DND-41 (cell line): ENCODE results near the gene CANT1.

ENCODE experiments used
- CTCF ChIP-seq: IDR thresholded peaks from 2 replicates; pipeline ENCODE4 v1.5.1; 2012; ENCODE audit warnings: borderline replicate concordance, low read length, moderate library complexity, mild to moderate bottlenecking; ENCODE audit not compliant: poor library complexity, severe bottlenecking; ENCODE audit errors: extremely low read depth
- EZH2 ChIP-seq: IDR thresholded peaks from 3 replicates; pipeline ENCODE4 v1.6.1; 2012; ENCODE audit warnings: borderline replicate concordance, low read depth, mild to moderate bottlenecking, moderate library complexity, low read length, inconsistent platforms; ENCODE audit not compliant: severe bottlenecking

GRCh38 chr17:79005063-79005861, 4.3 kb downstream of the CANT1 start:
- TF ChIP-seq CTCF (no peak), EZH2 (no peak)
